H9 (cell line): ENCODE results near the gene FSTL1. TPM values are rescaled to one million over a fixed set of nuclear protein-coding genes. Genes with fewer than 3 reads are reported as not detected.

Source experiments
- DNase-seq: peaks from one replicate; pipeline ENCODE4 v3.0.0-alpha.2; 2017
- H2AFZ ChIP-seq: one replicate; pipeline ENCODE4 v1.6.1; 2013; ENCODE audit warnings: mild to moderate bottlenecking, low read length, control low read depth, moderate library complexity
- H2AK5ac ChIP-seq: 2 replicates; pipeline ENCODE4 v1.6.1; 2013; ENCODE audit warnings: low read length, control low read depth, mixed read lengths; ENCODE audit not compliant: insufficient read length
- H2BK120ac ChIP-seq: one replicate; pipeline ENCODE4 v1.6.1; 2013; ENCODE audit warnings: low read depth, mild to moderate bottlenecking, low read length, control low read depth, inconsistent platforms; ENCODE audit not compliant: poor library complexity, severe bottlenecking
- H2BK12ac ChIP-seq: 2 replicates; pipeline ENCODE4 v1.6.1; 2013; ENCODE audit warnings: low read length, control low read depth, mixed read lengths, low read depth; ENCODE audit not compliant: insufficient read length
- H2BK15ac ChIP-seq: 2 replicates; pipeline ENCODE4 v1.6.1; 2013; ENCODE audit warnings: low read depth, low read length, control low read depth
- H2BK20ac ChIP-seq: one replicate; pipeline ENCODE4 v1.6.1; 2013; ENCODE audit warnings: low read depth, mild to moderate bottlenecking, low read length, control low read depth, inconsistent platforms; ENCODE audit not compliant: poor library complexity, severe bottlenecking
- H2BK5ac ChIP-seq: 2 replicates; pipeline ENCODE4 v1.6.1; 2013; ENCODE audit warnings: low read length, control low read depth, mixed read lengths; ENCODE audit not compliant: insufficient read length
- H3K14ac ChIP-seq: 2 replicates; pipeline ENCODE4 v1.6.1; 2013; ENCODE audit warnings: low read length, control low read depth; ENCODE audit not compliant: insufficient read depth
- H3K18ac ChIP-seq: 2 replicates; pipeline ENCODE4 v1.6.1; 2013; ENCODE audit warnings: low read depth, mild to moderate bottlenecking, mixed read lengths, low read length, control low read depth; ENCODE audit not compliant: insufficient read length
- H3K23ac ChIP-seq: 2 replicates; pipeline ENCODE4 v1.6.1; 2013; ENCODE audit warnings: low read length, control low read depth, mixed read lengths, low read depth; ENCODE audit not compliant: insufficient read length
- H3K23me2 ChIP-seq: 2 replicates; pipeline ENCODE4 v1.6.1; 2013; ENCODE audit warnings: low read depth, mild to moderate bottlenecking, mixed read lengths, low read length, control low read depth; ENCODE audit not compliant: insufficient read length, poor library complexity, severe bottlenecking
- H3K27ac ChIP-seq: 2 replicates; pipeline ENCODE4 v1.5.1; 2013; ENCODE audit warnings: low read length, control low read depth, mixed read lengths, low read depth; ENCODE audit not compliant: insufficient read length
- H3K27me3 ChIP-seq: 2 replicates; pipeline ENCODE4 v1.6.1; 2013; ENCODE audit warnings: low read length, control low read depth, inconsistent platforms; ENCODE audit not compliant: insufficient read depth
- H3K4ac ChIP-seq: 2 replicates; pipeline ENCODE4 v1.6.1; 2013; ENCODE audit warnings: low read depth, mild to moderate bottlenecking, control low read depth, inconsistent platforms, low read length, moderate library complexity
- H3K4me1 ChIP-seq: 2 replicates; pipeline ENCODE4 v1.6.1; 2013; ENCODE audit warnings: low read length, control low read depth, inconsistent platforms; ENCODE audit not compliant: insufficient read depth
- H3K4me2 ChIP-seq: 2 replicates; pipeline ENCODE4 v1.6.1; 2013; ENCODE audit warnings: low read length, control low read depth, mixed read lengths; ENCODE audit not compliant: insufficient read length, insufficient read depth
- H3K56ac ChIP-seq: 2 replicates; pipeline ENCODE4 v1.6.1; 2013; ENCODE audit warnings: low read depth, mild to moderate bottlenecking, mixed read lengths, low read length, control low read depth; ENCODE audit not compliant: insufficient read length
- H3K79me1 ChIP-seq: 2 replicates; pipeline ENCODE4 v1.6.1; 2013; ENCODE audit warnings: low read depth, mild to moderate bottlenecking, moderate library complexity, low read length, control low read depth, inconsistent platforms; ENCODE audit not compliant: insufficient read depth, poor library complexity, severe bottlenecking
- H3K79me2 ChIP-seq: 2 replicates; pipeline ENCODE4 v1.6.1; 2013; ENCODE audit warnings: low read length, control low read depth, inconsistent platforms; ENCODE audit not compliant: insufficient read depth
- H3K9ac ChIP-seq: 2 replicates; pipeline ENCODE4 v1.6.1; 2013; ENCODE audit warnings: low read length, control low read depth, mixed read lengths; ENCODE audit not compliant: insufficient read length; ENCODE audit errors: extremely low read depth
- H3K9me3 ChIP-seq: one replicate; pipeline ENCODE4 v1.6.1; 2013; ENCODE audit warnings: low read depth, low read length, inconsistent platforms; ENCODE audit not compliant: control insufficient read depth
- H3T11ph ChIP-seq: one replicate; pipeline ENCODE4 v1.6.1; 2013; ENCODE audit warnings: mild to moderate bottlenecking, low read length, control low read depth, inconsistent platforms
- H4K20me1 ChIP-seq: one replicate; pipeline ENCODE4 v1.6.1; 2013; ENCODE audit not compliant: control insufficient read depth, insufficient read length, insufficient read depth
- H4K5ac ChIP-seq: 2 replicates; pipeline ENCODE4 v1.6.1; 2013; ENCODE audit warnings: low read depth, mild to moderate bottlenecking, mixed read lengths, low read length, control low read depth; ENCODE audit not compliant: insufficient read length
- H4K8ac ChIP-seq: replicated peaks from 2 replicates; pipeline ENCODE4 v1.6.1; 2013; ENCODE audit warnings: low read length, control low read depth, mixed read lengths, low read depth; ENCODE audit not compliant: insufficient read length
- H4K91ac ChIP-seq: 2 replicates; pipeline ENCODE4 v1.6.1; 2013; ENCODE audit warnings: low read depth, mild to moderate bottlenecking, moderate library complexity, mixed read lengths, low read length, control low read depth; ENCODE audit not compliant: insufficient read length
- H3K27ac Mint-ChIP-seq, 3 experiments: 2 replicates in 2 of 3; 3 replicates in 1 of 3; pipeline ENCODE4 v1.8.0; 2020 to 2021; ENCODE audit warnings: mixed read lengths in 3 of 3, mild to moderate bottlenecking in 1 of 3, moderate library complexity in 1 of 3
- H3K27me3 Mint-ChIP-seq: 2 replicates; pipeline ENCODE4 v1.8.0; 2021; ENCODE audit warnings: low read depth, mild to moderate bottlenecking, moderate library complexity, mixed read lengths
- H3K36me3 Mint-ChIP-seq, 3 experiments: 2 replicates in 2 of 3; 3 replicates in 1 of 3; pipeline ENCODE4 v1.8.0; 2020 to 2021; ENCODE audit warnings: low read depth in 3 of 3, mixed read lengths in 3 of 3; ENCODE audit not compliant: insufficient read depth in 1 of 3
- H3K4me1 Mint-ChIP-seq, 2 experiments: 2 replicates each; pipeline ENCODE4 v1.8.0; 2020; ENCODE audit warnings: mixed read lengths in 2 of 2
- H3K4me3 Mint-ChIP-seq, 2 experiments: 2 replicates in 1 of 2; 3 replicates in 1 of 2; pipeline ENCODE4 v1.8.0; 2020 to 2021; ENCODE audit warnings: mild to moderate bottlenecking in 2 of 2, mixed read lengths in 2 of 2, moderate library complexity in 1 of 2
- H3K9me3 Mint-ChIP-seq, 2 experiments: 2 replicates in 1 of 2; 3 replicates in 1 of 2; pipeline ENCODE4 v1.8.0; 2020; ENCODE audit warnings: mild to moderate bottlenecking in 2 of 2, mixed read lengths in 2 of 2, moderate library complexity in 1 of 2
- CTCF ChIP-seq: fragments of 200-600 bp; sonication (generic); conservative IDR thresholded peaks from 3 replicates; pipeline ENCODE4 v1.8.0; 2021; ENCODE audit warnings: antibody characterized with exemption, mild to moderate bottlenecking
- WGBS: extraction: QIAGEN DNeasy Blood & Tissue Kit; methylation state at CpG from one replicate; pipeline ENCODE4 v1.1.7; 2013; ENCODE audit warnings: missing lambda C conversion rate, low lambda C conversion rate, mixed read lengths; ENCODE audit not compliant: insufficient read length; ENCODE audit errors: extremely low coverage; 5-methylcytosine and 5-hydroxymethylcytosine counted together
- total RNA-seq: library from RNA; stranded (reverse); gene quantifications from 2 replicates; pipeline ENCODE4 v1.2.1, GENCODE V29; 2021

FSTL1 gene
- total RNA-seq, 1 experiment from 2014 or later, result 326 TPM

- H3K79me1 ChIP-seq, result no peaks in the 10 kb centered on the region
- no peak overlapping the region for H3K4me2 ChIP-seq
- no peak overlapping the region for H3K14ac ChIP-seq
- WGBS, result no CpG with 5 or more reads among the region's 1 CpG
- no peak overlapping the region for H2BK120ac ChIP-seq
- H2AK5ac ChIP-seq, result no peak overlapping the region
- Mint-ChIP-seq H3K27me3 (peaks cover 5% of the 10 kb centered on the region; the same call in 1 of the 2 replicates), H3K36me3 (no peaks in the 10 kb centered on the region), H3K27ac (no peak overlapping the region), H3K4me3 (no peak overlapping the region), H3K9me3 (no peaks in the 10 kb centered on the region), H3K4me1 (no peaks in the 10 kb centered on the region)
- H2BK20ac ChIP-seq, result no peak overlapping the region
- no peak overlapping the region for H4K8ac ChIP-seq
- H3K18ac ChIP-seq, result no peak overlapping the region
- DNase-seq, result no peak
- no peak overlapping the region for H2BK12ac ChIP-seq
- H3K23me2 ChIP-seq, result no peaks in the 10 kb centered on the region
- H3K27ac ChIP-seq, result no peak overlapping the region
- no peak overlapping the region for H3K56ac ChIP-seq
- no peak overlapping the region for H4K5ac ChIP-seq
- H3K4ac ChIP-seq, result no peak overlapping the region
- H3K27me3 ChIP-seq, result no peaks in the 10 kb centered on the region
- no peaks in the 10 kb centered on the region for H4K20me1 ChIP-seq
- no peak overlapping the region for H3T11ph ChIP-seq
- no peaks in the 10 kb centered on the region for H3K4me1 ChIP-seq
- no peaks in the 10 kb centered on the region for H3K9me3 ChIP-seq
- H2BK5ac ChIP-seq, result no peak overlapping the region
- no peak overlapping the region for H4K91ac ChIP-seq
- no peak overlapping the region for H2AFZ ChIP-seq
- H2BK15ac ChIP-seq, result no peak overlapping the region
- no peaks in the 10 kb centered on the region for H3K79me2 ChIP-seq
- H3K9ac ChIP-seq, result no peak overlapping the region
- TF ChIP-seq CTCF, result no peak
- no peak overlapping the region for H3K23ac ChIP-seq
Measured at GRCh38 chr3:120364101-120364500, 86.7 kb downstream of the FSTL1 start.
